ENCODE data around the gene RXRG.
A peak's percentile ranks its signal among the peaks of the same experiment; 100 is the strongest.

RXRG gene

GRCh38 chr1:165414620-165415019 lies 30.3 kb downstream of the RXRG start:
- DNase-seq (ENCODE audit: low spot score): no peak
- TF ChIP-seq CTCF (IDR thresholded peaks at IDR 0.05; ENCODE audit: extremely low read depth, missing control alignments): no peak

- no peak for DNase-seq (ENCODE audit: low spot score)
- TF ChIP-seq CTCF (IDR thresholded peaks at IDR 0.05; ENCODE audit: extremely low read depth, missing control alignments): no peak
Observed at GRCh38 chr1:165411396-165411795, 33.5 kb downstream of the RXRG start.

GRCh38 chr1:165409657-165410358 lies 35.1 kb downstream of the RXRG start:
- DNase-seq (ENCODE audit: low spot score): no peak
- no peak for TF ChIP-seq CTCF (IDR thresholded peaks at IDR 0.05; ENCODE audit: extremely low read depth, missing control alignments)

GRCh38 chr1:165408518-165408917 lies 36.4 kb downstream of the RXRG start:
- peak; percentile 19 for DNase-seq (ENCODE audit: low spot score)

GRCh38 chr1:165407398-165407797 lies 37.5 kb downstream of the RXRG start:
- no peak for TF ChIP-seq CTCF (IDR thresholded peaks at IDR 0.05; ENCODE audit: extremely low read depth, missing control alignments)
- no peak for DNase-seq (ENCODE audit: low spot score)

More at GRCh38 chr1:165408518-165408917, 36.4 kb downstream of the RXRG start:
- peak; percentile 1 for TF ChIP-seq CTCF (IDR thresholded peaks at IDR 0.05; ENCODE audit: extremely low read depth, missing control alignments)

- peak; percentile 34 for TF ChIP-seq CTCF (IDR thresholded peaks at IDR 0.05; ENCODE audit: extremely low read depth, missing control alignments)
- peak; percentile 32 for DNase-seq (ENCODE audit: low spot score)
Observed at GRCh38 chr1:165403835-165404482, 41.0 kb downstream of the RXRG start.

- TF ChIP-seq CTCF (IDR thresholded peaks at IDR 0.05; ENCODE audit: extremely low read depth, missing control alignments): no peak
- DNase-seq (ENCODE audit: low spot score): no peak
Observed at GRCh38 chr1:165402517-165403111, 42.3 kb downstream of the RXRG start.

All from GM20000 (cell line).